Neural cell (in vitro differentiated cells): ENCODE measurements around the gene UBXN1. TPM values are rescaled to one million over a fixed set of nuclear protein-coding genes. Genes with fewer than 3 reads are reported as not detected.

Experiments
- H2AFZ ChIP-seq: fragments of 200-600, 300-800 bp; sonication (generic), shearing (Covaris generic); 2 replicates; pipeline ENCODE4 v1.6.0; 2014; ENCODE audit warnings: low read depth, mild to moderate bottlenecking, antibody characterized with exemption, low read length, moderate library complexity
- H3F3A ChIP-seq: fragments of 200-600 bp; shearing (Covaris generic); 2 replicates; pipeline ENCODE4 v1.6.1; 2016; ENCODE audit warnings: mild to moderate bottlenecking, moderate library complexity, mixed read lengths, antibody characterized with exemption, low read length; ENCODE audit not compliant: insufficient read depth, poor library complexity, severe bottlenecking
- H3K27ac ChIP-seq: fragments of 200-600, 300-800 bp; sonication (generic), shearing (Covaris generic); 2 replicates; pipeline ENCODE4 v1.5.1; 2014; ENCODE audit warnings: mild to moderate bottlenecking, low read length, moderate library complexity
- H3K27me3 ChIP-seq: fragments of 300-800, 200-600 bp; sonication (generic), shearing (Covaris generic); 2 replicates; pipeline ENCODE4 v1.6.0; 2014; ENCODE audit warnings: mild to moderate bottlenecking, low read depth, low read length, moderate library complexity; ENCODE audit not compliant: insufficient read depth
- H3K36me3 ChIP-seq: fragments of 300-800, 200-600 bp; sonication (generic), shearing (Covaris generic); 2 replicates; pipeline ENCODE4 v1.5.1; 2014; ENCODE audit warnings: mild to moderate bottlenecking, antibody characterized with exemption, low read length, moderate library complexity; ENCODE audit not compliant: insufficient read depth
- H3K4me2 ChIP-seq: fragments of 300-800, 200-600 bp; sonication (generic), shearing (Covaris generic); 2 replicates; pipeline ENCODE4 v1.6.0; 2014; ENCODE audit warnings: mild to moderate bottlenecking, low read length
- H3K4me3 ChIP-seq: fragments of 300-800, 200-600 bp; sonication (generic), shearing (Covaris generic); 2 replicates; pipeline ENCODE4 v1.5.1; 2014; ENCODE audit warnings: mild to moderate bottlenecking, low read length, moderate library complexity
- H3K79me2 ChIP-seq: fragments of 200-600 bp; shearing (Covaris generic); replicated peaks from 2 replicates; pipeline ENCODE4 v1.6.0; 2014; ENCODE audit warnings: mild to moderate bottlenecking, low read length, moderate library complexity; ENCODE audit not compliant: insufficient read depth
- H3K9ac ChIP-seq: fragments of 300-800, 200-600 bp; sonication (generic), shearing (Covaris generic); 2 replicates; pipeline ENCODE4 v1.6.1; 2016; ENCODE audit warnings: mild to moderate bottlenecking, low read length, mixed read lengths
- H3K9me2 ChIP-seq: fragments of 200-600 bp; shearing (Covaris generic); 2 replicates; pipeline ENCODE4 v1.6.1; 2016; ENCODE audit warnings: mild to moderate bottlenecking, low read length, mixed read lengths; ENCODE audit not compliant: insufficient read depth
- H3K9me3 ChIP-seq: fragments of 200-600, 300-800 bp; sonication (generic), shearing (Covaris generic); 2 replicates; pipeline ENCODE4 v1.6.1; 2016; ENCODE audit warnings: mild to moderate bottlenecking, mixed run types, low read length, moderate library complexity, mixed read lengths
- H4K20me1 ChIP-seq: fragments of 200-600 bp; shearing (Covaris generic); 2 replicates; pipeline ENCODE4 v1.6.1; 2016; ENCODE audit warnings: mild to moderate bottlenecking, mixed run types; ENCODE audit not compliant: insufficient read depth
- CTCF ChIP-seq: fragments of 450-650 bp; IDR thresholded peaks from 2 replicates; pipeline ENCODE4 v1.5.1; 2014; ENCODE audit warnings: antibody characterized with exemption, mild to moderate bottlenecking, moderate library complexity; ENCODE audit not compliant: poor library complexity, severe bottlenecking
- EP300 ChIP-seq: fragments of 450-650 bp; conservative IDR thresholded peaks from 2 replicates; pipeline ENCODE4 v1.6.1; 2014; ENCODE audit warnings: antibody characterized with exemption, mild to moderate bottlenecking, moderate library complexity; ENCODE audit not compliant: poor library complexity, severe bottlenecking
- EZH2 ChIP-seq: fragments of 200-600, 300-800 bp; shearing (Covaris generic), sonication (generic); IDR thresholded peaks from 2 replicates; pipeline ENCODE4 v1.6.1; 2014; ENCODE audit warnings: antibody characterized with exemption, low read length, borderline replicate concordance, mild to moderate bottlenecking; ENCODE audit not compliant: insufficient read depth, poor library complexity, severe bottlenecking
- MXI1 ChIP-seq: fragments of 450-650 bp; conservative IDR thresholded peaks from 2 replicates; pipeline ENCODE4 v1.6.1; 2014; ENCODE audit warnings: antibody characterized with exemption, mild to moderate bottlenecking; ENCODE audit not compliant: poor library complexity, severe bottlenecking
- POLR2AphosphoS5 ChIP-seq: IDR thresholded peaks from 2 replicates; pipeline ENCODE4 v1.6.1; 2012
- RAD21 ChIP-seq: fragments of 450-650 bp; conservative IDR thresholded peaks from 2 replicates; pipeline ENCODE4 v1.6.1; 2014; ENCODE audit warnings: antibody characterized with exemption, mild to moderate bottlenecking, moderate library complexity
- REST ChIP-seq: IDR thresholded peaks from 2 replicates; pipeline ENCODE4 v1.6.1; 2012; ENCODE audit warnings: borderline replicate concordance
- SMC3 ChIP-seq: fragments of 450-650 bp; conservative IDR thresholded peaks from 2 replicates; pipeline ENCODE4 v1.6.1; 2014; ENCODE audit warnings: antibody characterized with exemption, mild to moderate bottlenecking, moderate library complexity; ENCODE audit not compliant: poor library complexity
- TAF1 ChIP-seq: IDR thresholded peaks from 2 replicates; pipeline ENCODE4 v1.6.1; 2012; ENCODE audit warnings: low read depth
- polyA plus RNA-seq: library from polyadenylated mRNA; depleted of rRNA; stranded (reverse); fragments of >200 nt; gene quantifications from 2 replicates; pipeline ENCODE4 v1.2.3, GENCODE V29; 2014

UBXN1 gene
- polyA plus RNA-seq, 1 donor from 2014 or later, result 209 TPM

GRCh38 chr11:62724171-62724570 lies 45.3 kb upstream of the UBXN1 start:
- H3K27me3 ChIP-seq, result no peaks in the 10 kb centered on the region
- peak overlapping the region; percentile 83 for H3K4me3 ChIP-seq
- no peak overlapping the region for H3K27ac ChIP-seq
- peak overlapping the region; percentile 99 for H3K4me2 ChIP-seq
- H3K36me3 ChIP-seq, result peaks cover 30% of the 10 kb centered on the region
- H3K9ac ChIP-seq, result peak overlapping the region; percentile 45
- peaks cover 5% of the 10 kb centered on the region for H3F3A ChIP-seq
- no peak overlapping the region for H2AFZ ChIP-seq
- H3K9me3 ChIP-seq, result no peaks in the 10 kb centered on the region
- peaks cover 3% of the 10 kb centered on the region for H4K20me1 ChIP-seq
- no peaks in the 10 kb centered on the region for H3K9me2 ChIP-seq
- H3K79me2 ChIP-seq, result peaks cover 57% of the 10 kb centered on the region
- no peak for TF ChIP-seq EZH2
- no peak for TF ChIP-seq MXI1
- TF ChIP-seq REST, result no peak
- no peak for TF ChIP-seq SMC3
- TF ChIP-seq EP300, result no peak
- TF ChIP-seq RAD21, result no peak
- no peak for TF ChIP-seq CTCF

GRCh38 chr11:62721994-62722393 lies 43.1 kb upstream of the UBXN1 start:
- no peaks in the 10 kb centered on the region for H3K9me2 ChIP-seq
- H3K79me2 ChIP-seq, result peaks cover 57% of the 10 kb centered on the region
- no peaks in the 10 kb centered on the region for H3K27me3 ChIP-seq
- no peak overlapping the region for H3K27ac ChIP-seq
- no peak overlapping the region for H2AFZ ChIP-seq
- peaks cover 3% of the 10 kb centered on the region for H4K20me1 ChIP-seq
- no peak overlapping the region for H3K4me2 ChIP-seq
- no peaks in the 10 kb centered on the region for H3K9me3 ChIP-seq
- TF ChIP-seq EP300 (no peak), SMC3 (no peak), TAF1 (no peak), MXI1 (no peak), EZH2 (no peak), POLR2AphosphoS5 (no peak), REST (no peak), CTCF (no peak), RAD21 (no peak)
- no peak overlapping the region for H3K9ac ChIP-seq
- peaks cover 30% of the 10 kb centered on the region for H3K36me3 ChIP-seq
- H3F3A ChIP-seq, result peaks cover 5% of the 10 kb centered on the region
- no peak overlapping the region for H3K4me3 ChIP-seq
